Measurements from ENCODE around the gene GRHL1. TPM values are rescaled to one million over a fixed set of nuclear protein-coding genes. Genes with fewer than 3 reads are reported as not detected.
A peak's percentile ranks its signal among the peaks of the same experiment; 100 is the strongest.

GRHL1 gene
- total and polyA plus RNA-seq, 2 of the 8 experiments (the other 6 are each of a cell fraction or from before 2014, with no cell fraction given): 1.3 to 3.6 TPM

- Histone ChIP-seq H3K9ac (replicated peaks in 1 of 4; ENCODE audit: extremely low read depth in 1 of 4, low read depth in 3 of 4, low read length in 3 of 4) (no peak overlapping the region; a peak in 1 of 7 replicates), H2BK5ac (ENCODE audit: low read depth, low read length) (no peak overlapping the region), H3K14ac (ENCODE audit: insufficient read length) (no peak overlapping the region), H4K8ac (ENCODE audit: extremely low read depth, insufficient read depth, low read length) (no peak overlapping the region), H4K91ac (replicated peaks; ENCODE audit: insufficient read length, low read length) (no peak overlapping the region), H3K23me2 (ENCODE audit: low read depth, low read length) (no peaks in the 10 kb centered on the region), H3K4me2 (ENCODE audit: insufficient read depth in 1 of 2, low read depth in 2 of 2, low read length in 2 of 2) (no peak overlapping the region), H3K56ac (replicated peaks; ENCODE audit: insufficient read length, low read depth, low read length) (no peak overlapping the region), H2BK12ac (ENCODE audit: low read depth, low read length) (peak overlapping the region; percentile 81; the same call in 1 of the 2 replicates), H4K5ac (ENCODE audit: insufficient read length, low read depth, low read length) (no peak overlapping the region), H2AFZ (ENCODE audit: low read length) (peak overlapping the region; percentile 73; the same call in 1 of the 2 replicates), H2BK15ac (ENCODE audit: low read length) (peak overlapping the region; percentile 88; the same call in 1 of the 2 replicates), H2BK20ac (ENCODE audit: low read length) (0 out of 2 replicates have a peak overlapping the region, but pooled peaks have one; percentile 86), H2AK5ac (ENCODE audit: low read depth, low read length) (no peak overlapping the region), H3K79me1 (ENCODE audit: low read depth, low read length) (no peaks in the 10 kb centered on the region), H3K36me3 (ENCODE audit: control insufficient read depth in 2 of 4, insufficient read depth in 4 of 4, low read length in 3 of 4) (no peaks in the 10 kb centered on the region), H3K18ac (ENCODE audit: extremely low read depth, low read length) (no peak overlapping the region), H3K4me3 (ENCODE audit: extremely low read depth in 1 of 4, insufficient read depth in 2 of 4, low read depth in 3 of 4, low read length in 4 of 4) (no peak overlapping the region), H3K9me3 (ENCODE audit: insufficient read depth in 2 of 2, low read depth in 1 of 2, low read length in 1 of 2) (no peaks in the 10 kb centered on the region), H3K79me2 (ENCODE audit: control insufficient read depth in 1 of 2, insufficient read depth in 2 of 2, low read length in 2 of 2) (no peaks in the 10 kb centered on the region), H3K4ac (replicated peaks; ENCODE audit: insufficient read length, low read depth, low read length) (no peak overlapping the region), H3K27ac (ENCODE audit: low read depth, low read length) (no peak overlapping the region), H3K23ac (ENCODE audit: insufficient read length) (no peak overlapping the region), H3K4me1 (replicated peaks in 1 of 4; ENCODE audit: control insufficient read depth in 3 of 4, insufficient read depth in 4 of 4, low read length in 3 of 4) (peaks cover 0 to 17% (median 7%) of the 10 kb centered on the region in 4 experiments; a peak in 6 of 7 replicates), H3K27me3 (replicated peaks in 1 of 4; ENCODE audit: control insufficient read depth in 3 of 4, extremely low read depth in 1 of 4, insufficient read depth in 3 of 4, low read length in 3 of 4) (no peaks in the 10 kb centered on the region), H2BK120ac (replicated peaks; ENCODE audit: low read depth, low read length) (no peak overlapping the region), H4K20me1 (replicated peaks in 1 of 2; ENCODE audit: control insufficient read depth in 1 of 2, insufficient read depth in 2 of 2, low read length in 2 of 2) (no peaks in the 10 kb centered on the region)
- CTCF ChIA-PET (ENCODE audit: partially characterized antibody): interaction anchor here (0.7 to 7.5 kb wide), 8 partner anchors 10 to 261 kb away, joined by 3 to 46 read pairs (median 7); no protein-coding TSS in a partner anchor
- POLR2A ChIA-PET (ENCODE audit: partially characterized antibody): interaction anchor here (1.6 to 1.8 kb wide), 2 partner anchors 10 to 11 kb away, joined by 4 to 7 read pairs; no protein-coding TSS in a partner anchor
- DNase-seq (ENCODE audit: low read depth in 1 of 2, low spot score in 2 of 2): no peak
- FAIRE-seq: no peak
- WGBS, 2 experiments (ENCODE audit: extremely low coverage in 1 of 2, insufficient coverage in 1 of 2, insufficient read length in 1 of 2, insufficient replicate concordance in 2 of 2, low coverage in 1 of 2, low lambda C conversion rate in 2 of 2, missing lambda C conversion rate in 1 of 2): 75% methylated on average over 9 of the region's 9 CpGs; no CpG with 5 or more reads in 1 of the 2 experiments
- TF ChIP-seq EGR1 (IDR thresholded peaks at IDR 0.05; ENCODE audit: borderline replicate concordance, low read depth, low read length) (no peak), CHD1 (IDR thresholded peaks at IDR 0.05; ENCODE audit: low read depth, low read length) (no peak), KDM5A (IDR thresholded peaks at IDR 0.05; ENCODE audit: low read length) (no peak), SUZ12 (IDR thresholded peaks at IDR 0.05; ENCODE audit: low read length) (no peak), CTBP2 (IDR thresholded peaks at IDR 0.05; ENCODE audit: borderline replicate concordance, insufficient read depth, insufficient read length, low read length) (no peak), SRF (IDR thresholded peaks at IDR 0.05; ENCODE audit: low read depth, low read length) (no peak), CBX8 (IDR thresholded peaks at IDR 0.05; ENCODE audit: borderline replicate concordance, low read depth, low read length) (no peak), TBP (IDR thresholded peaks at IDR 0.05; ENCODE audit: low read depth, low read length) (no peak), NRF1 (IDR thresholded peaks at IDR 0.05; ENCODE audit: low read depth, low read length) (no peak), EZH2 (IDR thresholded peaks at IDR 0.05; ENCODE audit: low read depth, low read length, severe bottlenecking) (no peak), E2F6 (IDR thresholded peaks at IDR 0.05) (no peak), NANOG (IDR thresholded peaks at IDR 0.05; ENCODE audit: insufficient read depth, low read depth, low read length, poor library complexity, severe bottlenecking) (no peak), RBBP5 (IDR thresholded peaks at IDR 0.05; ENCODE audit: borderline replicate concordance, low read depth, low read length) (no peak)
Measured at GRCh38 chr2:10030311-10030736, 78.8 kb downstream of the GRHL1 start.

Data from H1 (cell line).